GM23338 (cell line): ENCODE data around the gene TCERG1L. TPM values are rescaled to one million over a fixed set of nuclear protein-coding genes. Genes with fewer than 3 reads are reported as not detected.

ENCODE experiments used
- ATAC-seq: fragments of 200-7000 bp; cut with Tn5 transposase; 3 replicates; pipeline ENCODE4 v1.9.1; 2020
- DNase-seq: peaks from one replicate; pipeline ENCODE4 v3.0.0-alpha.2; 2015; ENCODE audit warnings: low spot score
- H2AFZ ChIP-seq: fragments of 200-600 bp; sonication (generic); 2 replicates; pipeline ENCODE4 v1.8.0; 2016; ENCODE audit warnings: antibody characterized with exemption, mild to moderate bottlenecking, moderate library complexity
- H3F3A ChIP-seq: fragments of 200-600 bp; sonication (generic); replicated peaks from 2 replicates; pipeline ENCODE4 v1.8.0; 2017; ENCODE audit warnings: antibody characterized with exemption, mixed run types, low read depth
- H3K27ac ChIP-seq: fragments of 200-600 bp; sonication (generic); 2 replicates; pipeline ENCODE4 v1.6.1; 2016; ENCODE audit warnings: low read depth
- H3K27me3 ChIP-seq: fragments of 200-600 bp; sonication (generic); 2 replicates; pipeline ENCODE4 v1.8.0; 2016; ENCODE audit warnings: mild to moderate bottlenecking, mixed run types, moderate library complexity; ENCODE audit not compliant: insufficient read depth
- H3K36me3 ChIP-seq: fragments of 200-600 bp; sonication (generic); 2 replicates; pipeline ENCODE4 v1.8.0; 2016; ENCODE audit warnings: mild to moderate bottlenecking; ENCODE audit not compliant: insufficient read depth
- H3K4me1 ChIP-seq: fragments of 200-600 bp; sonication (generic); 2 replicates; pipeline ENCODE4 v1.8.0; 2016; ENCODE audit warnings: mild to moderate bottlenecking, moderate library complexity; ENCODE audit not compliant: insufficient read depth
- H3K4me2 ChIP-seq: fragments of 200-600 bp; sonication (generic); 2 replicates; pipeline ENCODE4 v1.7.1; 2017; ENCODE audit warnings: mixed run types
- H3K4me3 ChIP-seq: fragments of 200-600 bp; sonication (generic); 2 replicates; pipeline ENCODE4 v1.6.1; 2016; ENCODE audit warnings: mixed run types
- H3K79me2 ChIP-seq: fragments of 200-600 bp; sonication (generic); replicated peaks from 2 replicates; pipeline ENCODE4 v1.8.0; 2017; ENCODE audit warnings: mild to moderate bottlenecking; ENCODE audit not compliant: insufficient read depth
- H3K9me2 ChIP-seq: fragments of 200-600 bp; sonication (generic); 2 replicates; pipeline ENCODE4 v1.8.0; 2017; ENCODE audit not compliant: insufficient read depth
- H4K20me1 ChIP-seq: fragments of 200-600 bp; sonication (generic); replicated peaks from 2 replicates; pipeline ENCODE4 v1.8.0; 2017; ENCODE audit warnings: mild to moderate bottlenecking; ENCODE audit not compliant: insufficient read depth
- H3K27ac Mint-ChIP-seq: 2 replicates; pipeline ENCODE4 v1.8.0; 2020; ENCODE audit warnings: inconsistent platforms, mild to moderate bottlenecking, moderate library complexity, mixed read lengths
- H3K27me3 Mint-ChIP-seq: 3 replicates; pipeline ENCODE4 v1.8.0; 2022; ENCODE audit warnings: low read depth, mild to moderate bottlenecking, moderate library complexity, mixed read lengths, inconsistent platforms; ENCODE audit not compliant: insufficient read depth, poor library complexity
- H3K36me3 Mint-ChIP-seq: 3 replicates; pipeline ENCODE4 v1.8.0; 2021; ENCODE audit warnings: low read depth, mild to moderate bottlenecking, inconsistent platforms, moderate library complexity, mixed read lengths
- H3K4me1 Mint-ChIP-seq: 3 replicates; pipeline ENCODE4 v1.8.0; 2020; ENCODE audit warnings: mild to moderate bottlenecking, inconsistent platforms, mixed read lengths
- H3K4me3 Mint-ChIP-seq: 3 replicates; pipeline ENCODE4 v1.8.0; 2021; ENCODE audit warnings: moderate library complexity, mild to moderate bottlenecking, inconsistent platforms, mixed read lengths
- H3K9me3 Mint-ChIP-seq: 3 replicates; pipeline ENCODE4 v1.8.0; 2020; ENCODE audit warnings: moderate library complexity, mild to moderate bottlenecking, inconsistent platforms, mixed read lengths
- CREB1 ChIP-seq: fragments of 250-450 bp; sonication (Bioruptor Pico); IDR thresholded peaks from 2 replicates; pipeline ENCODE4 v1.5.0; 2020; ENCODE audit warnings: low read depth, mild to moderate bottlenecking, moderate library complexity
- ETS1 ChIP-seq: IDR thresholded peaks from 2 replicates; pipeline ENCODE4 v1.6.1; 2016; ENCODE audit warnings: antibody characterized with exemption
- EZH2 ChIP-seq: fragments of 200-600 bp; sonication (generic); IDR thresholded peaks from one replicate; pipeline ENCODE4 v1.8.0; 2017; ENCODE audit warnings: antibody characterized with exemption, mild to moderate bottlenecking, low read depth; ENCODE audit not compliant: unreplicated experiment
- JUNB ChIP-seq: IDR thresholded peaks from one replicate; pipeline ENCODE4 v1.6.1; 2016; ENCODE audit warnings: antibody characterized with exemption; ENCODE audit not compliant: unreplicated experiment
- NANOG ChIP-seq: IDR thresholded peaks from 2 replicates; pipeline ENCODE4 v1.6.1; 2016; ENCODE audit warnings: antibody characterized with exemption, borderline replicate concordance
- POLR2AphosphoS5 ChIP-seq: IDR thresholded peaks from 2 replicates; pipeline ENCODE4 v1.6.1; 2016; ENCODE audit warnings: antibody characterized with exemption, low read depth
- REST ChIP-seq: IDR thresholded peaks from one replicate; pipeline ENCODE4 v1.6.1; 2018; ENCODE audit warnings: antibody characterized with exemption; ENCODE audit not compliant: unreplicated experiment
- STAT1 ChIP-seq: IDR thresholded peaks from one replicate; pipeline ENCODE4 v1.6.1; 2016; ENCODE audit warnings: antibody characterized with exemption; ENCODE audit not compliant: unreplicated experiment
- ZNF114 ChIP-seq: fragments of 250-450 bp; sonication (Bioruptor Pico); IDR thresholded peaks from 2 replicates; pipeline ENCODE4 v1.5.0; 2020; ENCODE audit warnings: mild to moderate bottlenecking, moderate library complexity
- ZNF331 ChIP-seq: fragments of 250-450 bp; sonication (Bioruptor Pico); IDR thresholded peaks from 2 replicates; pipeline ENCODE4 v1.5.0; 2020; ENCODE audit warnings: low read depth, mild to moderate bottlenecking, moderate library complexity
- ZNF462 ChIP-seq: fragments of 250-450 bp; sonication (Bioruptor Pico); IDR thresholded peaks from 2 replicates; pipeline ENCODE4 v1.5.0; 2020; ENCODE audit warnings: mild to moderate bottlenecking, moderate library complexity
- polyA plus RNA-seq: library from polyadenylated mRNA; unstranded; fragments of >200 nt; fragmentation: Nextera tagmentation; extraction: Ambion mirVana; gene quantifications from 2 replicates; pipeline ENCODE4 v1.2.1, GENCODE V29; 2016
- total RNA-seq: library from RNA; depleted of rRNA; stranded (reverse); fragments of >200 nt; shearing (Covaris generic); gene quantifications from 2 replicates; pipeline ENCODE4 v1.2.3, GENCODE V29; 2014

TCERG1L gene
- total and polyA plus RNA-seq, 2 experiments from 2014 or later: 3.9 to 5.5 TPM

GRCh38 chr10:131113165-131113564 is 198.4 kb downstream of the TCERG1L start:
- Histone ChIP-seq H3K9me2 (no peaks in the 10 kb centered on the region), H3K27ac (no peak overlapping the region), H3K4me3 (no peak overlapping the region), H3F3A (no peaks in the 10 kb centered on the region), H3K79me2 (no peaks in the 10 kb centered on the region), H4K20me1 (no peaks in the 10 kb centered on the region), H3K4me2 (no peak overlapping the region), H3K36me3 (no peaks in the 10 kb centered on the region), H3K27me3 (no peaks in the 10 kb centered on the region), H2AFZ (no peak overlapping the region), H3K4me1 (no peaks in the 10 kb centered on the region)
- no peak for TF ChIP-seq STAT1
- ATAC-seq (no peak), DNase-seq (no peak)
- Mint-ChIP-seq H3K27ac (no peak overlapping the region), H3K9me3 (peaks cover 47% of the 10 kb centered on the region), H3K36me3 (peaks cover 6% of the 10 kb centered on the region), H3K4me1 (peaks cover 5% of the 10 kb centered on the region; the same call in 1 of the 3 replicates), H3K4me3 (no peak overlapping the region), H3K27me3 (peaks cover 4% of the 10 kb centered on the region)

DNA sequence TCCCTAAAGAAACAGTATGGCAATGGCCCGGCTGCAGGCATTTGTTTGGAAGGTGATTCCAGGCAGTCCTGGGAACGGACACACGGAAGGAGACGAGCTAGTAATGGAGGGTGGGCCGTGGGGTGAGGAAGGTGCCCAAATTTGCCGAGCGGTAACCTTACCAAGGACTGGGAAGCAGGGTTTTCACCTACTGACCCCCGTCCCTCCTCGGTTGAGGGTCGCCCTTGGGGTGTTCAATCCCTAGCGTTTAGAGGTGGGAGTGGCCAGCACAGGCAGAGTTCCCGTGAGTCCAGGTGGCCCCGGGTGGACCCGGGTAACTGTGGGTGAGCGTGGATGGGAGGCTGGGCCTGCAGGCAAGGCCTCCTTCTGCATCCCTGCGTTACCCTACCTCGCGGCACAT is 198.8 kb downstream of the TCERG1L start:
- no peak overlapping the region for H3K4me2 ChIP-seq
- H3K36me3 ChIP-seq: no peaks in the 10 kb centered on the region
- H3K27me3 Mint-ChIP-seq: peaks cover 4% of the 10 kb centered on the region
- H3K4me3 ChIP-seq: no peak overlapping the region
- H3K4me1 Mint-ChIP-seq: peaks cover 5% of the 10 kb centered on the region; the same call in 1 of the 3 replicates
- no peak overlapping the region for H2AFZ ChIP-seq
- no peaks in the 10 kb centered on the region for H3K9me2 ChIP-seq
- DNase-seq (no peak), ATAC-seq (no peak)
- peaks cover 9% of the 10 kb centered on the region for H3K36me3 Mint-ChIP-seq
- peaks cover 48% of the 10 kb centered on the region for H3K9me3 Mint-ChIP-seq
- H3K4me1 ChIP-seq: no peaks in the 10 kb centered on the region
- no peaks in the 10 kb centered on the region for H3K27me3 ChIP-seq
- H3K27ac Mint-ChIP-seq: no peak overlapping the region
- no peaks in the 10 kb centered on the region for H3F3A ChIP-seq
- H3K79me2 ChIP-seq: no peaks in the 10 kb centered on the region
- H3K4me3 Mint-ChIP-seq: no peak overlapping the region
- H3K27ac ChIP-seq: no peak overlapping the region
- H4K20me1 ChIP-seq: no peaks in the 10 kb centered on the region
- TF ChIP-seq CREB1 (CRISPR knock-in tag): no peak
- TF ChIP-seq POLR2AphosphoS5: no peak
- TF ChIP-seq NANOG: no peak
- TF ChIP-seq REST: no peak
- TF ChIP-seq JUNB: no peak
- TF ChIP-seq ZNF462 (CRISPR knock-in tag): no peak
- no peak for TF ChIP-seq ETS1
- TF ChIP-seq ZNF331 (CRISPR knock-in tag): no peak
- no peak for TF ChIP-seq EZH2
- TF ChIP-seq ZNF114 (CRISPR knock-in tag): no peak
